ENCODE results near the gene KLK6. TPM values are rescaled to one million over a fixed set of nuclear protein-coding genes. Genes with fewer than 3 reads are reported as not detected.

The KLK6 gene
- total and polyA plus RNA-seq, 2 experiments from 2014 or later = 0.30 to 2.5 TPM

- Histone ChIP-seq H3K36me3 (no peaks in the 10 kb centered on the region), H3K27ac (no peak overlapping the region), H3K4me1 (ENCODE audit: low read depth) (no peaks in the 10 kb centered on the region), H3K4me3 (no peak overlapping the region), H3K27me3 (peaks cover 36% of the 10 kb centered on the region), H3K9me3 (ENCODE audit: low read depth) (no peaks in the 10 kb centered on the region)
- no peak for DNase-seq (ENCODE audit: low read depth in 1 of 2, low spot score in 1 of 2)
- TF ChIP-seq, protein P1, sequence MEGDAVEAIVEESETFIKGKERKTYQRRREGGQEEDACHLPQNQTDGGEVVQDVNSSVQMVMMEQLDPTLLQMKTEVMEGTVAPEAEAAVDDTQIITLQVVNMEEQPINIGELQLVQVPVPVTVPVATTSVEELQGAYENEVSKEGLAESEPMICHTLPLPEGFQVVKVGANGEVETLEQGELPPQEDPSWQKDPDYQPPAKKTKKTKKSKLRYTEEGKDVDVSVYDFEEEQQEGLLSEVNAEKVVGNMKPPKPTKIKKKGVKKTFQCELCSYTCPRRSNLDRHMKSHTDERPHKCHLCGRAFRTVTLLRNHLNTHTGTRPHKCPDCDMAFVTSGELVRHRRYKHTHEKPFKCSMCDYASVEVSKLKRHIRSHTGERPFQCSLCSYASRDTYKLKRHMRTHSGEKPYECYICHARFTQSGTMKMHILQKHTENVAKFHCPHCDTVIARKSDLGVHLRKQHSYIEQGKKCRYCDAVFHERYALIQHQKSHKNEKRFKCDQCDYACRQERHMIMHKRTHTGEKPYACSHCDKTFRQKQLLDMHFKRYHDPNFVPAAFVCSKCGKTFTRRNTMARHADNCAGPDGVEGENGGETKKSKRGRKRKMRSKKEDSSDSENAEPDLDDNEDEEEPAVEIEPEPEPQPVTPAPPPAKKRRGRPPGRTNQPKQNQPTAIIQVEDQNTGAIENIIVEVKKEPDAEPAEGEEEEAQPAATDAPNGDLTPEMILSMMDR (IDR thresholded peaks at IDR 0.05; ENCODE audit: low read depth, low read length) = no peak
Measured at GRCh38 chr19:51005248-51005647, 35.9 kb upstream of the KLK6 start.

GRCh38 chr19:51003316-51003715 is 33.9 kb upstream of the KLK6 start:
- H3K36me3 ChIP-seq = no peaks in the 10 kb centered on the region
- H3K4me3 ChIP-seq = no peak overlapping the region
- TF ChIP-seq, protein P1 (IDR thresholded peaks at IDR 0.05; ENCODE audit: low read depth, low read length) = no peak

GRCh38 chr19:51002542-51003311 is 33.3 kb upstream of the KLK6 start:
- H3K4me3 ChIP-seq = no peak overlapping the region
- no peaks in the 10 kb centered on the region for H3K36me3 ChIP-seq
- DNase-seq (ENCODE audit: low read depth in 1 of 2, low spot score in 1 of 2) = peak; percentile 17 to 22
- no peak overlapping the region for H3K27ac ChIP-seq
- TF ChIP-seq, protein P1 (IDR thresholded peaks at IDR 0.05; ENCODE audit: low read depth, low read length) = no peak
- no peaks in the 10 kb centered on the region for H3K9me3 ChIP-seq (ENCODE audit: low read depth)
- no peaks in the 10 kb centered on the region for H3K4me1 ChIP-seq (ENCODE audit: low read depth)
- H3K27me3 ChIP-seq = peaks cover 15% of the 10 kb centered on the region

More at GRCh38 chr19:51003316-51003715, 33.9 kb upstream of the KLK6 start:
- DNase-seq (ENCODE audit: low read depth in 1 of 2, low spot score in 1 of 2) = no peak
- H3K27ac ChIP-seq = no peak overlapping the region
- peaks cover 17% of the 10 kb centered on the region for H3K27me3 ChIP-seq
- no peaks in the 10 kb centered on the region for H3K9me3 ChIP-seq (ENCODE audit: low read depth)
- H3K4me1 ChIP-seq (ENCODE audit: low read depth) = no peaks in the 10 kb centered on the region

DNA sequence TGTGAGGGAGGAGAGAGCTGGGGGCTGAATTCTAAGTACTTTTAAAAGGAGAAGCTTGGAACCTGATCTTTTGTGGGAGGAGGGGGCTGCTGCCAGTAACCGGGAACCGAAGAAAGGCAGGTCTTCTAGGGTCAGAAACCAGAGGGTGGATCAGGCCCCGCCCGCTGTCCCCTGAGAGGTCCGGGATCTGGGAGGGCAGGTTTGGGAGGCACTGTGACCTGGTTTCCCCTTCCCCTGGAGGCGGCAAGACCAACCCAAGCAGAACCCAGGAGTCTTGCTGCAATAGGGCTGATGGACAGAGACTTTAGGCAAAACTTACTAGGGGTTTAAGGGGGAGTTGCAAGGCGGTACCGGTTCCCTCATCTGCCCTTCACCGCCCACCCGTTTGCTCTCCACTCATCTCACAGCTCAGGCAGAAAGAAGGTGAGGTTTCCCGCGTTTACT is 32.7 kb upstream of the KLK6 start:
- TF ChIP-seq, protein P1 (IDR thresholded peaks at IDR 0.05; ENCODE audit: low read depth, low read length) = no peak
- peaks cover 11% of the 10 kb centered on the region for H3K27me3 ChIP-seq
- no peaks in the 10 kb centered on the region for H3K4me1 ChIP-seq (ENCODE audit: low read depth)
- no peaks in the 10 kb centered on the region for H3K36me3 ChIP-seq
- no peak for DNase-seq (ENCODE audit: low read depth in 1 of 2, low spot score in 1 of 2)
- no peak overlapping the region for H3K27ac ChIP-seq
- no peak overlapping the region for H3K4me3 ChIP-seq
- no peaks in the 10 kb centered on the region for H3K9me3 ChIP-seq (ENCODE audit: low read depth)

GRCh38 chr19:51001515-51001914 is 32.1 kb upstream of the KLK6 start, which contains the start of gene KLK8:
KLK8 (minus strand) TSS chr19:51001604; CDS start chr19:51001167, 437 bp downstream.
- DNase-seq (ENCODE audit: low read depth in 1 of 2, low spot score in 1 of 2) = no peak
- TF ChIP-seq, protein P1 (IDR thresholded peaks at IDR 0.05; ENCODE audit: low read depth, low read length) = no peak
- Histone ChIP-seq H3K4me3 (no peak within 1 kb of the TSS), H3K27me3 (peaks cover 5% of the 10 kb centered on the region), H3K9me3 (ENCODE audit: low read depth) (no peaks in the 10 kb centered on the region), H3K36me3 (no peaks in the 10 kb centered on the region), H3K4me1 (ENCODE audit: low read depth) (no peaks in the 10 kb centered on the region), H3K27ac (no peak within 1 kb of the TSS)

Measured in cardiac muscle cell (in vitro differentiated cells and primary cell).